IMR-90 (cell line): ENCODE results near the gene IP6K2. TPM values are rescaled to one million over a fixed set of nuclear protein-coding genes. Genes with fewer than 3 reads are reported as not detected.

ENCODE experiments used
- ATAC-seq: fragments of 200-7000 bp; cut with Tn5 transposase; 2 replicates; pipeline ENCODE4 v1.9.1; 2020; ENCODE audit warnings: low read depth, mild to moderate bottlenecking, moderate library complexity
- BruUV-seq: library from RNA; stranded (reverse); fragments of 400-500 nt; replicated peaks from 2 replicates; lab custom pipeline; 2021; lab: Mats Ljungman, UMichigan
- CTCF ChIA-PET: fragments of 300-600 bp; formaldehyde crosslinking; extraction: SDS; loops from one replicate; lab custom pipeline; 2021; ENCODE audit warnings: antibody characterized with exemption; lab: Yijun Ruan, JAX
- POLR2A ChIA-PET: fragments of 300-600 bp; sonication (Branson Sonifier 250); formaldehyde crosslinking; loops from one replicate; lab custom pipeline; 2022; ENCODE audit warnings: antibody characterized with exemption; ENCODE audit not compliant: unreplicated experiment; lab: Charles Lee
- DNase-seq: peaks from one replicate; pipeline ENCODE4 v3.0.0; 2013
- H2AFZ ChIP-seq: replicated peaks from 2 replicates; pipeline ENCODE3; 2013; ENCODE audit warnings: low read length, mild to moderate bottlenecking; ENCODE audit not compliant: poor library complexity
- H2AK5ac ChIP-seq: 2 replicates; pipeline ENCODE4 v1.6.1; 2013; ENCODE audit warnings: low read depth, low read length, inconsistent platforms
- H2AK9ac ChIP-seq: replicated peaks from 2 replicates; pipeline ENCODE3; 2013; ENCODE audit warnings: mild to moderate bottlenecking, low read depth, low read length, moderate library complexity; ENCODE audit not compliant: poor library complexity
- H2BK120ac ChIP-seq: 2 replicates; pipeline ENCODE4 v1.6.1; 2013; ENCODE audit warnings: low read depth, low read length, inconsistent platforms
- H2BK15ac ChIP-seq: 3 replicates; pipeline ENCODE4 v1.6.1; 2013; ENCODE audit warnings: low read depth, low read length, inconsistent platforms
- H2BK20ac ChIP-seq: 2 replicates; pipeline ENCODE4 v1.6.1; 2013; ENCODE audit warnings: low read depth, mild to moderate bottlenecking, inconsistent platforms, low read length, moderate library complexity
- H2BK5ac ChIP-seq: 2 replicates; pipeline ENCODE4 v1.6.1; 2013; ENCODE audit warnings: mild to moderate bottlenecking, low read depth, low read length, inconsistent platforms; ENCODE audit not compliant: poor library complexity, severe bottlenecking
- H3K14ac ChIP-seq: replicated peaks from 2 replicates; pipeline ENCODE4 v1.6.1; 2013; ENCODE audit warnings: low read depth, low read length, inconsistent platforms
- H3K18ac ChIP-seq: 2 replicates; pipeline ENCODE4 v1.6.1; 2013; ENCODE audit warnings: low read depth, low read length, control low read depth
- H3K23ac ChIP-seq: 2 replicates; pipeline ENCODE4 v1.6.1; 2013; ENCODE audit warnings: low read depth, low read length, inconsistent platforms
- H3K27ac ChIP-seq: 2 replicates; pipeline ENCODE4 v1.5.1; 2013; ENCODE audit warnings: mild to moderate bottlenecking, control low read depth, low read length; ENCODE audit not compliant: insufficient read depth
- H3K27me3 ChIP-seq: 2 replicates; pipeline ENCODE4 v1.6.1; 2013; ENCODE audit warnings: low read length; ENCODE audit not compliant: control insufficient read depth, insufficient read depth
- H3K36me3 ChIP-seq: 2 replicates; pipeline ENCODE4 v1.6.1; 2013; ENCODE audit warnings: low read length, mixed read lengths; ENCODE audit not compliant: control insufficient read depth, insufficient read depth
- H3K4ac ChIP-seq: 2 replicates; pipeline ENCODE4 v1.6.1; 2013; ENCODE audit warnings: low read depth, low read length, inconsistent platforms
- H3K4me1 ChIP-seq: 2 replicates; pipeline ENCODE4 v1.6.1; 2013; ENCODE audit warnings: low read length, mixed read lengths; ENCODE audit not compliant: control insufficient read depth, insufficient read depth
- H3K4me2 ChIP-seq: 2 replicates; pipeline ENCODE4 v1.6.1; 2013; ENCODE audit warnings: low read depth, mild to moderate bottlenecking, control low read depth, low read length, moderate library complexity
- H3K4me3 ChIP-seq: 2 replicates; pipeline ENCODE4 v1.5.1; 2013; ENCODE audit warnings: low read depth, mild to moderate bottlenecking, control low read depth, low read length, moderate library complexity; ENCODE audit not compliant: insufficient read depth
- H3K56ac ChIP-seq: 2 replicates; pipeline ENCODE4 v1.6.1; 2013; ENCODE audit warnings: low read length, inconsistent platforms; ENCODE audit not compliant: insufficient read depth; ENCODE audit errors: extremely low read depth
- H3K79me1 ChIP-seq, 2 experiments: 2 replicates each; pipeline ENCODE4 v1.6.1; 2013; ENCODE audit warnings: low read length in 2 of 2, inconsistent platforms in 1 of 2, low read depth in 1 of 2
- H3K9ac ChIP-seq: 2 replicates; pipeline ENCODE4 v1.6.1; 2013; ENCODE audit warnings: low read depth, low read length, control low read depth
- H3K9me1 ChIP-seq: 2 replicates; pipeline ENCODE4 v1.6.1; 2013; ENCODE audit warnings: low read length, inconsistent platforms; ENCODE audit not compliant: insufficient read depth
- H3K9me3 ChIP-seq: 2 replicates; pipeline ENCODE4 v1.6.1; 2013; ENCODE audit warnings: low read length; ENCODE audit not compliant: control insufficient read depth, insufficient read depth
- H4K20me1 ChIP-seq: 2 replicates; pipeline ENCODE4 v1.6.1; 2013; ENCODE audit warnings: low read length, inconsistent platforms; ENCODE audit not compliant: insufficient read depth
- H4K5ac ChIP-seq: 2 replicates; pipeline ENCODE4 v1.6.1; 2013; ENCODE audit warnings: mild to moderate bottlenecking, low read depth, low read length, control low read depth
- H4K8ac ChIP-seq, 2 experiments: 2 replicates each; pipeline ENCODE4 v1.6.1; 2013; ENCODE audit warnings: low read depth in 2 of 2, low read length in 2 of 2, control low read depth in 1 of 2, inconsistent platforms in 1 of 2
- H4K91ac ChIP-seq: 2 replicates; pipeline ENCODE4 v1.6.1; 2013; ENCODE audit warnings: low read depth, low read length, inconsistent platforms; ENCODE audit not compliant: insufficient read depth
- BHLHE40 ChIP-seq: fragments of 150-350 bp; IDR thresholded peaks from 2 replicates; pipeline ENCODE4 v1.6.1; 2016; ENCODE audit warnings: mild to moderate bottlenecking, low read depth, low read length
- CEBPB ChIP-seq: IDR thresholded peaks from 2 replicates; pipeline ENCODE4 v1.6.1; 2012; ENCODE audit warnings: low read depth, low read length, improper control_type of control experiment
- CHD1 ChIP-seq: IDR thresholded peaks from 2 replicates; pipeline ENCODE4 v1.6.1; 2012; ENCODE audit warnings: low read depth, low read length, improper control_type of control experiment
- FOS ChIP-seq: fragments of 150-350 bp; IDR thresholded peaks from 2 replicates; pipeline ENCODE4 v1.6.1; 2016; ENCODE audit warnings: low read depth, low read length
- MAFK ChIP-seq: IDR thresholded peaks from 2 replicates; pipeline ENCODE4 v1.6.1; 2012; ENCODE audit warnings: low read depth, low read length, improper control_type of control experiment
- MAZ ChIP-seq: IDR thresholded peaks from 2 replicates; pipeline ENCODE4 v1.6.1; 2012; ENCODE audit warnings: low read depth, mild to moderate bottlenecking, low read length, improper control_type of control experiment, moderate library complexity, borderline replicate concordance
- MXI1 ChIP-seq: IDR thresholded peaks from 2 replicates; pipeline ENCODE4 v1.6.1; 2012; ENCODE audit warnings: low read depth, mild to moderate bottlenecking, low read length, moderate library complexity, borderline replicate concordance
- NFE2L2 ChIP-seq: fragments of 150-350 bp; IDR thresholded peaks from 2 replicates; pipeline ENCODE4 v1.6.1; 2016; ENCODE audit warnings: low read depth, mild to moderate bottlenecking, low read length
- POLR2A ChIP-seq: IDR thresholded peaks from 2 replicates; pipeline ENCODE4 v1.6.1; 2012; ENCODE audit warnings: mild to moderate bottlenecking, low read depth, low read length
- RAD21 ChIP-seq: IDR thresholded peaks from 2 replicates; pipeline ENCODE4 v1.6.1; 2012; ENCODE audit warnings: low read length, improper control_type of control experiment
- RCOR1 ChIP-seq: IDR thresholded peaks from 2 replicates; pipeline ENCODE4 v1.6.1; 2012; ENCODE audit warnings: mild to moderate bottlenecking, low read length, improper control_type of control experiment; ENCODE audit not compliant: insufficient replicate concordance
- RFX5 ChIP-seq: IDR thresholded peaks from 2 replicates; pipeline ENCODE4 v1.8.0; 2012; ENCODE audit warnings: low read depth, mild to moderate bottlenecking, low read length, moderate library complexity
- SMC3 ChIP-seq: fragments of 150-350 bp; IDR thresholded peaks from 2 replicates; pipeline ENCODE4 v1.6.1; 2016; ENCODE audit warnings: low read depth, mild to moderate bottlenecking, antibody characterized with exemption, low read length, moderate library complexity
- WGBS, 2 experiments: methylation state at CpG; one replicate each; pipeline versions ENCODE4 v1.1.5 to v1.1.7; 2013; ENCODE audit warnings: missing lambda C conversion rate in 2 of 2; ENCODE audit not compliant: insufficient read length in 1 of 2; ENCODE audit errors: extremely low coverage in 2 of 2; 5-methylcytosine and 5-hydroxymethylcytosine counted together
- dilution Hi-C: fragments of 300-500 bp; cut with HindIII; formaldehyde crosslinking; loops from one replicate; pipeline ENCODE4 v1.14.3; 2018; ENCODE audit warnings: low sequenced_read_pairs; ENCODE audit not compliant: unreplicated experiment
- in situ Hi-C: fragments of 300-500 bp; cut with MboI; formaldehyde crosslinking; loops from 3 replicates; pipeline ENCODE4 v1.14.3; 2019; ENCODE audit warnings: low sequenced_read_pairs, inconsistent platforms, mixed read lengths
- intact Hi-C: fragments of 100-400 bp; cut with micrococcal nuclease; formaldehyde crosslinking; loops from 2 replicates; pipeline ENCODE4 v1.10.0; 2022
- polyA plus RNA-seq, 3 experiments: library from polyadenylated mRNA; depleted of rRNA; stranded (reverse); fragments of >200 nt; gene quantifications; 2 replicates each; pipeline ENCODE4 v1.2.3, GENCODE V29; 2012; ENCODE audit warnings: low replicate concordance in 1 of 3
- total RNA-seq: library from RNA; depleted of rRNA; stranded (reverse); fragments of >200 nt; gene quantifications from 2 replicates; pipeline ENCODE4 v1.2.3, GENCODE V29; 2012
- TF ChIP-seq, protein P1 (sequence below): fragments of 150-350 bp; IDR thresholded peaks from 2 replicates; pipeline ENCODE4 v1.6.1; 2017; ENCODE audit warnings: mild to moderate bottlenecking, antibody characterized with exemption, low read length, low read depth
- TF ChIP-seq, protein P2 (sequence below): conservative IDR thresholded peaks from 2 replicates; pipeline ENCODE4 v1.5.1; 2012; ENCODE audit warnings: mild to moderate bottlenecking, low read depth, low read length, improper control_type of control experiment
- TF ChIP-seq, protein P3 (sequence below): fragments of 150-350 bp; IDR thresholded peaks from 2 replicates; pipeline ENCODE4 v1.6.1; 2016; ENCODE audit warnings: low read depth, mild to moderate bottlenecking, low read length, moderate library complexity, borderline replicate concordance

Gene IP6K2
- total and polyA plus RNA-seq, 2 of the 4 experiments (the other 2 are of a cell fraction) = 73.7 to 169 TPM

DNA sequence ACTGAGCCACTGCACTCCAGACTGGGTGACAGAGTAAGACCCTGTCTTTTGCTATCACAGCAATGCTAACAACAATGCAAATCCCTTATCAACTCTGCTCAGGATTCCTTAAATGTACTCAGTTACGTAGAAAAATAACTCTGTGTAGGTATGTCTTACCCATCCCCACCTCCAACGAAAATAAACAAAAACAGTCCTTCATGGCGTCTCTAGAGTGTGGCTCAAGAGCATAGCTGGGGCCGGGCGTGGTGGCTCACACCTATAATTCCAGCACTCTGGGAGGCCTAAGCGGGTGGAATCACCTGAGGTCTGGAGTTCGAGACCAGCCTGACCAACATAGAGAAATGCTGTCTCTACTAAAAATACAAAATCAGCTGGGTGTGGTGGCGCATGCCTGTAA lies 18.1 kb downstream of the IP6K2 start:
- in situ Hi-C loops = no loop called here
- Histone ChIP-seq H3K23ac (no peak overlapping the region), H2BK20ac (no peak overlapping the region), H3K56ac (no peak overlapping the region), H3K18ac (no peak overlapping the region), H2BK15ac (no peak overlapping the region), H3K14ac (no peak overlapping the region), H2BK5ac (no peak overlapping the region), H3K4me1 (peaks cover 21% of the 10 kb centered on the region), H2AFZ (no peak overlapping the region), H2BK120ac (no peak overlapping the region), H3K4ac (no peak overlapping the region), H4K20me1 (peaks cover 96% of the 10 kb centered on the region), H3K9me1 (peaks cover 23% of the 10 kb centered on the region), H3K4me2 (no peak overlapping the region), H3K9me3 (no peaks in the 10 kb centered on the region), H3K4me3 (no peak overlapping the region), H4K5ac (no peak overlapping the region), H3K9ac (no peak overlapping the region), H3K36me3 (peaks cover 30% of the 10 kb centered on the region), H3K27me3 (no peaks in the 10 kb centered on the region), H3K79me1 (peaks cover 26 to 73% of the 10 kb centered on the region in 2 experiments), H4K91ac (no peak overlapping the region), H2AK9ac (no peak overlapping the region), H2AK5ac (no peak overlapping the region), H4K8ac (no peak overlapping the region), H3K27ac (no peak overlapping the region)
- WGBS, 2 experiments = 100% methylated on average over 7 of the region's 8 CpGs; no CpG with 5 or more reads in 1 of the 2 experiments
- dilution Hi-C loops = no loop called here
- DNase-seq = no peak
- no peak for ATAC-seq
- CTCF ChIA-PET = no interaction called here
- BruUV-seq = no TSS peak
- POLR2A ChIA-PET = no interaction called here
- intact Hi-C loops = no loop called here
- TF ChIP-seq MAFK (no peak), NFE2L2 (no peak), RAD21 (no peak), RFX5 (no peak), RCOR1 (no peak), CHD1 (no peak), MAZ (no peak), POLR2A (no peak), CEBPB (no peak), BHLHE40 (no peak), FOS (no peak), MXI1 (no peak), SMC3 (no peak)
- TF ChIP-seq, protein P1, sequence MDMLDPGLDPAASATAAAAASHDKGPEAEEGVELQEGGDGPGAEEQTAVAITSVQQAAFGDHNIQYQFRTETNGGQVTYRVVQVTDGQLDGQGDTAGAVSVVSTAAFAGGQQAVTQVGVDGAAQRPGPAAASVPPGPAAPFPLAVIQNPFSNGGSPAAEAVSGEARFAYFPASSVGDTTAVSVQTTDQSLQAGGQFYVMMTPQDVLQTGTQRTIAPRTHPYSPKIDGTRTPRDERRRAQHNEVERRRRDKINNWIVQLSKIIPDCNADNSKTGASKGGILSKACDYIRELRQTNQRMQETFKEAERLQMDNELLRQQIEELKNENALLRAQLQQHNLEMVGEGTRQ = no peak
- TF ChIP-seq, protein P2, sequence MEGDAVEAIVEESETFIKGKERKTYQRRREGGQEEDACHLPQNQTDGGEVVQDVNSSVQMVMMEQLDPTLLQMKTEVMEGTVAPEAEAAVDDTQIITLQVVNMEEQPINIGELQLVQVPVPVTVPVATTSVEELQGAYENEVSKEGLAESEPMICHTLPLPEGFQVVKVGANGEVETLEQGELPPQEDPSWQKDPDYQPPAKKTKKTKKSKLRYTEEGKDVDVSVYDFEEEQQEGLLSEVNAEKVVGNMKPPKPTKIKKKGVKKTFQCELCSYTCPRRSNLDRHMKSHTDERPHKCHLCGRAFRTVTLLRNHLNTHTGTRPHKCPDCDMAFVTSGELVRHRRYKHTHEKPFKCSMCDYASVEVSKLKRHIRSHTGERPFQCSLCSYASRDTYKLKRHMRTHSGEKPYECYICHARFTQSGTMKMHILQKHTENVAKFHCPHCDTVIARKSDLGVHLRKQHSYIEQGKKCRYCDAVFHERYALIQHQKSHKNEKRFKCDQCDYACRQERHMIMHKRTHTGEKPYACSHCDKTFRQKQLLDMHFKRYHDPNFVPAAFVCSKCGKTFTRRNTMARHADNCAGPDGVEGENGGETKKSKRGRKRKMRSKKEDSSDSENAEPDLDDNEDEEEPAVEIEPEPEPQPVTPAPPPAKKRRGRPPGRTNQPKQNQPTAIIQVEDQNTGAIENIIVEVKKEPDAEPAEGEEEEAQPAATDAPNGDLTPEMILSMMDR = no peak
- TF ChIP-seq, protein P3, sequence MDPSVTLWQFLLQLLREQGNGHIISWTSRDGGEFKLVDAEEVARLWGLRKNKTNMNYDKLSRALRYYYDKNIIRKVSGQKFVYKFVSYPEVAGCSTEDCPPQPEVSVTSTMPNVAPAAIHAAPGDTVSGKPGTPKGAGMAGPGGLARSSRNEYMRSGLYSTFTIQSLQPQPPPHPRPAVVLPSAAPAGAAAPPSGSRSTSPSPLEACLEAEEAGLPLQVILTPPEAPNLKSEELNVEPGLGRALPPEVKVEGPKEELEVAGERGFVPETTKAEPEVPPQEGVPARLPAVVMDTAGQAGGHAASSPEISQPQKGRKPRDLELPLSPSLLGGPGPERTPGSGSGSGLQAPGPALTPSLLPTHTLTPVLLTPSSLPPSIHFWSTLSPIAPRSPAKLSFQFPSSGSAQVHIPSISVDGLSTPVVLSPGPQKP = no peak
